Measurements from ENCODE around the gene CASK.

CASK gene

GRCh38 chrX:41912923-41913322, 10.4 kb downstream of the CASK start:
- DNase-seq (ENCODE audit: low spot score) = no peak

DNA sequence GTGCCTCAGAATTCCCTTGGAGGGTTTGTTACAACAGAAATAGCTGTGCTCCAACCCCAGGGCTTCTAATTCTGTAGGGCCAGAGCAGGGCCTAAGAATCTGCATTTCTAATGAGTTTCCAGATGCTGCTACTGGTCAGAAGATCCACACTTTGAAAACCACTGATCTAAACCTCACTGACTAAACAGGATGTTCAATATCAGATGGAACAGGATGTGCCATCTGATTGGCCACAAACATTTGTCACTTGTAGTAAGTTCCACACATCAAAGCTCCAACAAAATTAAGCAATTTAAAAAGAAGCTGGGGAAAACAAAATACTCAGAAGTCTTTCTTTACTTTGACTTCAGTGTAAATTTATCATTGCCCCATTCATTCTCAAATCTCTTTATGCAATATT, 14.3 kb downstream of the CASK start:
- no peak for DNase-seq (ENCODE audit: low spot score)

GRCh38 chrX:41906515-41907187, 16.7 kb downstream of the CASK start:
- DNase-seq (ENCODE audit: low spot score) = no peak

DNA sequence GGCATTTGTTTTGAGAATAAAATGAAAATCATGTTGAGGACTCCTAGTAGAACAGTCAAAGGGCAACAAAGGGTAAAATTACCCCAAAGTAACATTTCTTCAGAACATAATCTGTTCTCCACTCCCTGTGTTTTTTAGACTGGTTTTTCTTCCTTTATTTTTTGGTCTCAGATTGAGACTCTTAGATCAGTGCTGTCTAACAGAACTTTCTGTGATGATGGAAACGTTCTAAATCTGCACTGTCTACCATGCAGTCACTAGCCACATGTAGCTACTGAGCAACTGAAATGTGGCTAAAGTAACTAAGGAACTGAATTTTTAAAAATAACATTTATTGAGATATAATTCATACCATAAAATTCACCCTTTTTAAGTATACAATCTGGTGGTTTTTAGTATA, 19.8 kb downstream of the CASK start:
- no peak for DNase-seq (ENCODE audit: low spot score)

DNA sequence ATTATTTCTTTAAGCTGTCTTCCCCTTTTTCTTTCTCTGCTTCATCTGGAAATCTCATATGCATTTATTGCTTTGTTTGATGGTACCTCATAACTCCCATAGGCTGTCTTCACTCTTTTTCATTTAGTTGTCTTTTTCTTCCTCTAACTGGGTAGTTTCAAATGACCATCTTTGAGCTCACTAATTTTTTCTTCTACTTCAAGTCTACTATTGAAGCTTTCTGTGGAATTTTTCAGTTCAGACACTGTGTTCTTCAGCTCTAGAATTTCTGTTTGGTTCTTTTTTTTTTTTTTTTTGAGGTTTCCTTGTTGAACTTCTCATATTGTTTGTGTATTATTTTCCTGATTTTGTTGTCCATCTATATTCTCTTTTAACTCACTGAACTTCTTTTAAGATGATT, 23.0 kb downstream of the CASK start:
- no peak for DNase-seq (ENCODE audit: low spot score)

DNA sequence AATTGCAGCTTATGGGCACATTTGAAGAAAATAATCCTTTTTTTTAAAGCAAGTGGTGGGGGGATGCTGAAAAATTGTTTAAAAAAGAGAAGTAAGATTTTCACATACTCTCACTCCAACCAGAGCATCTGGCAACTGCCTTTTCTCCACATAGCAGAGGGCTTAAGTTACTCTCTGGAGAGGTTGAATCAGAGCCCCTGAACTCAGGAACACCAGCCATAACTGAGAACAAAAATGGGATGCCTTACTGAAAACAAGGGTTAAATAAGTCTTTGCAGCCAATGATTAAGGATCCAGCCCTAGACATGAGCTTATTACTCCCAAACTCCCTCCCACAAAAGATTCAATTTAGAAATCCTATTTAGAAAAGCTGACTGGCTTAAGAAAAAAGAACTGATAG, 27.5 kb downstream of the CASK start:
- no peak for DNase-seq (ENCODE audit: low spot score)

GRCh38 chrX:41890026-41890423, 33.3 kb downstream of the CASK start:
- no peak for DNase-seq (ENCODE audit: low spot score)

DNA sequence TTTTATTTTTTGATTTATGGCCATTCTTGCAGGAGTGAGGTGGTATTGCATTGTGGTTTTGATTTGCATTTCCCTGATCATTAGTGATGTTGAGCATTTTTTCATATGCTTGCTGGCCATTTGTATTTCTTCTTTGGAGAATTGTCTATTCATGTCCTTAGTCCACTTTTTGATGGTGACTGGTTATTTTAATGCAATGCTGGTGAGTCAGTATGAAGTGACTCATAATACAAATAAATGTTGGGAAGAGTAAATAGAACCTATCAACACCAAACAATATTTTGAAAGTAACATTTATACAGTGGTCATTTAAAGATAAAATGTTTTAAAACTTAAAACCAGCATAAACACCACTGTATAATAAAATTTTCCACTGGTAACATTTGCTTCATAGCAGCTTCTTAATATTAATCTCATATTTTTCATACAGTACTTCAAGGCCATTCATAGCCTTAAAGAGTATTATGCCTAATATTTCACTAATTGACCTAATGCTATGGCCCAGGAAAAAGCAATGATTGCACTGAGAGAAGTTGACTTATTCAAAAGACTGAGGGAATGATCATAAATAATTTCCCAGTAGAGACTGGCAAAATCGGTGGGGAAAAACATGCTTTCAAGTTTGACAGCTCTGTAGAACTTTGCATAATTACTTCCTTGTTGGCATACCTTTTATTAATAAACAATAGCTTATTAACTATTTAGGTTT, 33.9 kb downstream of the CASK start:
- DNase-seq (ENCODE audit: low spot score) = no peak

DNA sequence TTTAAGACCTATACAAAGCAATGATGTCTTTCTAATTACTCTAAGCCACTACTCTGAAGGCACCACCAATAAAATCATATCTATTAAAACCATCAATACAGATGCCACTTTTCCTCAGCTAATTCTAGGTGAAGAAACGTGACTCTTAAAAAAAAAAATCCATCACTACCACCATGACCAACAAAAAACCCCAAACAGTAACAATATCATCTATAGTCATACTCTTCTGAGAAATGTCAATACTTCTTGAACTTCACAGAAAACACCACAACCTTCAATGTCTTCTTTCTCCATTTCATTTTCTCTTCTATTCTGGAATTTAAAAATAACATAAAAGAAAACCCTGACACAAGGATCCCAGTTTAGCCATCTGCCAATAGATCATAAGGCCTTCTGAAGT, 35.7 kb downstream of the CASK start:
- no peak for DNase-seq (ENCODE audit: low spot score)

DNA sequence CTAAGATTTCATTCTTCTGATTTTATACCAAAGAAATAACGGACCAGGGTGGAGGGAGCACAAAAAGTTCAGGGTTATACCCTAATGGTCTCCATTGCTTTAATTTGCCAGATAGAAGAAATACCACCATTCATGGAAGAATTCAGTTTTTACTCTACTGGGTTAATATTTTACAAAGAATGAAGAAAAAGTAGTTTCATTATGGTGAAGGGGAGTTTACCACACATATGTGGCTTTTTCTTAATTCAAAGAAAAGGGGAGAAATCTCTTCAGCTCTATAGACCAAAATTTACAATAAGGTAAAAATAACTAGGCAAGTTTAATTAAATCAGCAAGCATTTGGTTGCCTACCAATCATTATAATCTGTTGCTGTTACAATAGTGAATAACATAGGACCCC, 37.6 kb downstream of the CASK start:
- DNase-seq (ENCODE audit: low spot score) = no peak

DNA sequence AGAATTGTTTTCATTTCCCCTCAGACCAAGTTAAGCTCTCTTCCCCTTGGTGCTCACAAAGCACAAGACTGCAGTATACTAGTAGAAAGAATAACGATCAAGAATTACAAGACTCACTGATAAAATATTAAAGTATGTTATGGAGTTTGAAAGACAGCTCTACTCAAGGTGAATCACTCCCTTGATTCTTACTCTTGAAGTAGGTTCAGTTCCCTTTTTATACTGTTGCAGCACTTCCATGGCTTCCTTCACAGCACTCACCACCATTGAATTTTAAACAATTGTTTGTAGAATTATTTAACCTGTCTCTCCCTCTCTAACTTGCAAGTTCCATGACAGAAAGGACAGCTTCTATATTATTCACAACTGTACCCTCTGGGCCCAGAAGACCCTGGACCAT, 42.2 kb downstream of the CASK start:
- DNase-seq (ENCODE audit: low spot score) = no peak

DNA sequence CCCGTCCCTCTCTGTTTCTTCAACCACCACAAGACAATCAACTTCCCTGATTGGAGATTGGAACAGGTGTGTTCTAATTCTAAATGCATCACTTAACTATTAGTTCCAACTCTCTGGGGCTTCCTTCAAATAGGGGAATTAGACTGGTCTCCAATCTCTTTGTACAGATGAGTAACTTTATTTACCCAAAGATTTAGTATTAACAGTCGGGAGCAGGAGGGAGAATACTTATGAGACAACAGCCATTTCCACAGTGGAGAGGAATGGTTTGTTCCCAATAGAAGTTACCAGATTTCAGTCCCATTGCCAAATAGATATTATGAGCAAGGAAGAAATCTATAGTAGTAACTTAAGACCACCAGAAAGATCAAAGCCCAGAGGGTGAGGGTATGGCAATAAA, 46.2 kb downstream of the CASK start:
- no peak for DNase-seq (ENCODE audit: low spot score)

DNA sequence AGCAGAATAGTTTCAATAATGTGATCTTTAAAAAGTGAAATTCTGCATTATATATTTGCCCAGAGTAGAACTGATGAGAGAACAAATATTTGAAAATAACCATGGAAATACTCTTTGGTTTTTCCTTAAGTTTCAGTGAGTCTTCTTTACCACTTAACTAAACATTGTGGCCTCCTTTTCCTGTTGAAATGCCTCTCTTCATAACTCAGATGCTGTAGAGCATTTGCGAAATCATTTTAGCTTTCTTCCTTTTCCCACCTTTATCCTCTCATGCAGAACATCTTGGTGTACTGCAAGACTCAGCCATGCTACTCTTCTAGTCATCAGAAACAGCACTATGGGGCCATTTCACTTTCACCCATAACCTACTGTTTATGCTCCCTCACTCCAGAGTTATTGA, 48.2 kb downstream of the CASK start:
- no peak for DNase-seq (ENCODE audit: low spot score)

DNA sequence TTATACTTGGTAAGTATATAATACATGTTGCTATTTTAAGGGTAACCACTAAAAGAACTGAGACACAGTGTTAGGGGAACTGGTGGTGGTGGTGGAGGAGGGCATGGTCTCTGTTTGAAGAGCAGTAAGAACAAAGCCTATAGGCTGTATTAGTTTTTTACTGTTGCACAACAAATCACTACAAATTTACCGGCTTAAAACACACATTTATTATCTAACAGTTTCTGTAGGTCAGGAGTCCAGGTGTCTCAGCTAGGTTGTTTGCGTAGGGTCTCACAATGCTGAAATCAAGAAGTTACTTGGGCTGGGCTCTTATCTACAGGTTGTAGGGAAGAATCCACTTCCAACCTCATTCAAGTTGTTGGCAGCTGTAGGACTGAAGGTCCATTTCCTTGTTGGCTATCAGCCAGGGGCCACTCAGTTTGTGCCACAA, 52.6 kb downstream of the CASK start:
- DNase-seq (ENCODE audit: low spot score) = no peak

DNA sequence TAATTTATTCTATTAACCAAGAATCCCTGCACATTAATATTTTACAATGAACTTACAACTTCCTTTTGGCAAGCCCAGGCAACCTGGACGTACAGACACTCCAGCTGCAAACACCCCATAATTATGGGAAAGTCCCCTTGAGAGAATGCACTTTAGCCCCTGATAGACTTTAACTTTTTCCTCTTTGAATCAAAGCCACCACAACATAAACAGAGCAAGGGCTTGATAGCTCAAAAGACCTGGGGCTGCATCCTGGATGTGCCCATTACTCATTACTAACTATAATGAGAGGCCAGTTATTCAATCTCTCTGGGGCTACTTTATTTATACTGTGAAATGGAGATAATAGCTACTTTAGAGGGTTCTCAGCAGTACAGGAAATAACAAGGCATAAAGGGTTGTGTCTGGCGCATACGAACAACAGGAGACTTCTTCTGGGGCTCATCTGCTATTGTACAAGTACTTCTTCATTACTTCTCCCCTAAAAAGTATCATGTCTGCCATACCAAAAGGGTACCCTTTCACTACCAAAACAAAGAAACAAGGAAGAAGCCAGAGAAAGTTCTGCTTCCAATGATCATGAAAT, 54.9 kb downstream of the CASK start:
- no peak for DNase-seq (ENCODE audit: low spot score)

GRCh38 chrX:41863343-41864203, 59.8 kb downstream of the CASK start:
- no peak for DNase-seq (ENCODE audit: low spot score)

- DNase-seq (ENCODE audit: low spot score) = no peak
Observed at GRCh38 chrX:41862562-41863184, 60.7 kb downstream of the CASK start.

DNA sequence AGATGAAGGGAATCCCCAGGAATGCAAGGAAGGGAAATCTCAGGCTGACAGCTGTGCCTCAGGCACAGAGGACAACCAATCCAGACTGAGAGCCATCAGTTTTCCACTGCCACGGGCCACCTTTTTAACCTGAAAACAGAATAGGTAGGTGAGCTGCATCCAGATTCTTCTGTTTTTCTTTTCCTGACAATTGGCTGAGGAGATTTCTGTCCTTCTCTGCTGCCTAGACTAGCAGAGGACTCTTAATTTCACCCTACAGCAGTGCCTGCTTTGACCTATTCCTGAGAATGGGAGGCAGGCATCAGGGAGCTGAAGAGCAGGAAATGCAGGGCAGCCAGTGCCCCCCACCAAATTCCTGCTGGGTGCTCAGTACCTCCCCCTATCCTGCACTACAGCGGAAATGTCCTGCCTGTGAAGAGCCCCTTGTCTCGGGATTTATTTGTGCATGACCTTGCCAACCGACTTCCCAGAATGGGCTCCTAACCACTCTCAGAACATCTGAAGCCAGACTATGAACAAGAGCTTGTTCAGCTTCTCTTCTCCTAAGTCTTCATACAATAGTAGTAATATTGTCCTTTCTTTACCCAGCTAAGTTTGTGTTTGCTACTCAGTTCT, 65.1 kb downstream of the CASK start:
- DNase-seq (ENCODE audit: low spot score) = no peak

- no peak for DNase-seq (ENCODE audit: low spot score)
Observed at GRCh38 chrX:41857670-41858069, 65.7 kb downstream of the CASK start.

DNA sequence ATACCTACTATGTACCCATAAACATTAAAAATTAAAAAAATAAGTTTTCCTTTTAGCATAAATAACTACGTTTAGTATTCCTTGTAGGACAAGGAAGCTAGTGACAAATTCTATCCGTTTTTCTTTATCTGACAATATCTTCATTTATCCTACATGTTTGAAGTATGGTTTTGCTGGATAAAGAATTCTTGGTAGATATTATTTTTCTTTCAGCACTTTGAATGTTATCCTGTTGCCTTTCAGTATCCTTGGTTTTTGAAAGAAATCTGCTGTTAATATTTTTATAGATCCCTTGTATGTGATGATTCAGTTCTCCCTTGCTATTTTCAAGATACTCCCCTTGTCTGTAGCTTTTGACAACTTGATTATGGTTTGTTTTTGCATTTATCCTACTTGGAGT, 76.6 kb downstream of the CASK start:
- no peak for DNase-seq (ENCODE audit: low spot score)

GRCh38 chrX:41837270-41837944, 85.9 kb downstream of the CASK start:
- DNase-seq (ENCODE audit: low spot score) = no peak

Data from hematopoietic multipotent progenitor cell treated with erythropoietin and hydrocortisone succinate and interleukin-3 and kit ligand, for 17 days (in vitro differentiated cells).